ENCODE measurements around the gene PBX4.

GRCh38 chr19:19653597-19654147 lies 35.2 kb upstream of the PBX4 start:
- no peak for TF ChIP-seq CTCF (IDR thresholded peaks at IDR 0.05; ENCODE audit: low read depth, low read length)
- no peak for TF ChIP-seq POLR2A (IDR thresholded peaks at IDR 0.05; ENCODE audit: extremely low read depth, insufficient read length)

Measured in NB4 (cell line).